Stimulated activated naive CD4-positive, alpha-beta T cell (primary cell): ENCODE results near the gene NECTIN4.
A peak's percentile ranks its signal among the peaks of the same experiment; 100 is the strongest.
"Not testable (repeated sequence)": the region's sequence is repeated elsewhere in the genome, so short reads cannot be mapped to it uniquely, and the experiment has no call there.

ENCODE experiments used
- DNase-seq, 6 experiments: peaks; one replicate each; lab custom pipeline; 2025; lab: John Stamatoyannopoulos, UW

Gene NECTIN4

GRCh38 chr1:161054232-161054631, 35.1 kb downstream of the NECTIN4 start:
- no peak for DNase-seq

GRCh38 chr1:161052899-161053298, 36.5 kb downstream of the NECTIN4 start:
- no peak for DNase-seq

- no peak for DNase-seq
These were observed 38.1 kb downstream of the NECTIN4 start for GRCh38 chr1:161051219-161051618.

GRCh38 chr1:161048949-161049722, 40.2 kb downstream of the NECTIN4 start:
- DNase-seq, result no peak

- DNase-seq, result peak in 1 of 6 experiments; percentile 4
These were observed 41.6 kb downstream of the NECTIN4 start for GRCh38 chr1:161047436-161048420.

GRCh38 chr1:161046605-161047228, 42.6 kb downstream of the NECTIN4 start:
- DNase-seq, result no peak

- DNase-seq, result peak; percentile 88 to 96 (median 90)
These were observed 43.4 kb downstream of the NECTIN4 start, which contains the start of gene USF1 for GRCh38 chr1:161045736-161046604. Gene USF1 (minus strand): TSS chr1:161045977. CDS start chr1:161043275, 2,702 bp downstream.

- DNase-seq, result peak; percentile 43 to 60 (median 50)
These were observed 44.2 kb downstream of the NECTIN4 start for GRCh38 chr1:161044908-161045735.

GRCh38 chr1:161044535-161044907, 44.8 kb downstream of the NECTIN4 start:
- peak in 3 of 6 experiments; percentile 16 to 39 (median 26) for DNase-seq

- DNase-seq, result no peak
These were observed 49.8 kb downstream of the NECTIN4 start for GRCh38 chr1:161039546-161039945.

- DNase-seq, result no peak
These were observed 50.2 kb downstream of the NECTIN4 start for GRCh38 chr1:161039154-161039545.

- peak; percentile 77 to 87 (median 86) for DNase-seq
These were observed 50.7 kb downstream of the NECTIN4 start, which contains the start of gene TSTD1 for GRCh38 chr1:161038523-161039153. Gene TSTD1 (minus strand): TSS chr1:161038964. CDS start chr1:161038889, 75 bp downstream.

GRCh38 chr1:161037661-161038522, 51.5 kb downstream of the NECTIN4 start:
- DNase-seq, result no peak

GRCh38 chr1:161033751-161034150, 55.6 kb downstream of the NECTIN4 start:
- no peak for DNase-seq

GRCh38 chr1:161032409-161032808, 56.9 kb downstream of the NECTIN4 start:
- no peak for DNase-seq

- no peak for DNase-seq
These were observed 57.5 kb downstream of the NECTIN4 start for GRCh38 chr1:161031874-161032273.

GRCh38 chr1:161029466-161029865, 59.9 kb downstream of the NECTIN4 start:
- not testable (repeated sequence) for DNase-seq

GRCh38 chr1:161026954-161027353, 62.4 kb downstream of the NECTIN4 start:
- DNase-seq, result not testable (repeated sequence)

- not testable (repeated sequence) for DNase-seq
These were observed 66.9 kb downstream of the NECTIN4 start for GRCh38 chr1:161022432-161022831.
